IMR-90 (cell line): Measurements from ENCODE around the gene CYSTM1. TPM values are rescaled to one million over a fixed set of nuclear protein-coding genes. Genes with fewer than 3 reads are reported as not detected.

Source experiments
- ATAC-seq: fragments of 200-7000 bp; cut with Tn5 transposase; 2 replicates; pipeline ENCODE4 v1.9.1; 2020; ENCODE audit warnings: low read depth, mild to moderate bottlenecking, moderate library complexity
- BruUV-seq: library from RNA; stranded (reverse); fragments of 400-500 nt; replicated peaks from 2 replicates; lab custom pipeline; 2021; lab: Mats Ljungman, UMichigan
- CTCF ChIA-PET: fragments of 300-600 bp; formaldehyde crosslinking; extraction: SDS; loops from one replicate; lab custom pipeline; 2021; ENCODE audit warnings: antibody characterized with exemption; lab: Yijun Ruan, JAX
- POLR2A ChIA-PET: fragments of 300-600 bp; sonication (Branson Sonifier 250); formaldehyde crosslinking; loops from one replicate; lab custom pipeline; 2022; ENCODE audit warnings: antibody characterized with exemption; ENCODE audit not compliant: unreplicated experiment; lab: Charles Lee
- DNase-seq: peaks from one replicate; pipeline ENCODE4 v3.0.0; 2013
- H2AFZ ChIP-seq: replicated peaks from 2 replicates; pipeline ENCODE3; 2013; ENCODE audit warnings: low read length, mild to moderate bottlenecking; ENCODE audit not compliant: poor library complexity
- H2AK5ac ChIP-seq: 2 replicates; pipeline ENCODE4 v1.6.1; 2013; ENCODE audit warnings: low read depth, low read length, inconsistent platforms
- H2AK9ac ChIP-seq: replicated peaks from 2 replicates; pipeline ENCODE3; 2013; ENCODE audit warnings: mild to moderate bottlenecking, low read depth, low read length, moderate library complexity; ENCODE audit not compliant: poor library complexity
- H2BK120ac ChIP-seq: 2 replicates; pipeline ENCODE4 v1.6.1; 2013; ENCODE audit warnings: low read depth, low read length, inconsistent platforms
- H2BK15ac ChIP-seq: 3 replicates; pipeline ENCODE4 v1.6.1; 2013; ENCODE audit warnings: low read depth, low read length, inconsistent platforms
- H2BK20ac ChIP-seq: 2 replicates; pipeline ENCODE4 v1.6.1; 2013; ENCODE audit warnings: low read depth, mild to moderate bottlenecking, inconsistent platforms, low read length, moderate library complexity
- H2BK5ac ChIP-seq: 2 replicates; pipeline ENCODE4 v1.6.1; 2013; ENCODE audit warnings: mild to moderate bottlenecking, low read depth, low read length, inconsistent platforms; ENCODE audit not compliant: poor library complexity, severe bottlenecking
- H3K14ac ChIP-seq: replicated peaks from 2 replicates; pipeline ENCODE4 v1.6.1; 2013; ENCODE audit warnings: low read depth, low read length, inconsistent platforms
- H3K18ac ChIP-seq: 2 replicates; pipeline ENCODE4 v1.6.1; 2013; ENCODE audit warnings: low read depth, low read length, control low read depth
- H3K23ac ChIP-seq: 2 replicates; pipeline ENCODE4 v1.6.1; 2013; ENCODE audit warnings: low read depth, low read length, inconsistent platforms
- H3K27ac ChIP-seq: 2 replicates; pipeline ENCODE4 v1.5.1; 2013; ENCODE audit warnings: mild to moderate bottlenecking, control low read depth, low read length; ENCODE audit not compliant: insufficient read depth
- H3K27me3 ChIP-seq: 2 replicates; pipeline ENCODE4 v1.6.1; 2013; ENCODE audit warnings: low read length; ENCODE audit not compliant: control insufficient read depth, insufficient read depth
- H3K36me3 ChIP-seq: 2 replicates; pipeline ENCODE4 v1.6.1; 2013; ENCODE audit warnings: low read length, mixed read lengths; ENCODE audit not compliant: control insufficient read depth, insufficient read depth
- H3K4ac ChIP-seq: 2 replicates; pipeline ENCODE4 v1.6.1; 2013; ENCODE audit warnings: low read depth, low read length, inconsistent platforms
- H3K4me1 ChIP-seq: 2 replicates; pipeline ENCODE4 v1.6.1; 2013; ENCODE audit warnings: low read length, mixed read lengths; ENCODE audit not compliant: control insufficient read depth, insufficient read depth
- H3K4me2 ChIP-seq: 2 replicates; pipeline ENCODE4 v1.6.1; 2013; ENCODE audit warnings: low read depth, mild to moderate bottlenecking, control low read depth, low read length, moderate library complexity
- H3K4me3 ChIP-seq: 2 replicates; pipeline ENCODE4 v1.5.1; 2013; ENCODE audit warnings: low read depth, mild to moderate bottlenecking, control low read depth, low read length, moderate library complexity; ENCODE audit not compliant: insufficient read depth
- H3K56ac ChIP-seq: 2 replicates; pipeline ENCODE4 v1.6.1; 2013; ENCODE audit warnings: low read length, inconsistent platforms; ENCODE audit not compliant: insufficient read depth; ENCODE audit errors: extremely low read depth
- H3K79me1 ChIP-seq, 2 experiments: 2 replicates each; pipeline ENCODE4 v1.6.1; 2013; ENCODE audit warnings: low read length in 2 of 2, inconsistent platforms in 1 of 2, low read depth in 1 of 2
- H3K9ac ChIP-seq: 2 replicates; pipeline ENCODE4 v1.6.1; 2013; ENCODE audit warnings: low read depth, low read length, control low read depth
- H3K9me1 ChIP-seq: 2 replicates; pipeline ENCODE4 v1.6.1; 2013; ENCODE audit warnings: low read length, inconsistent platforms; ENCODE audit not compliant: insufficient read depth
- H3K9me3 ChIP-seq: 2 replicates; pipeline ENCODE4 v1.6.1; 2013; ENCODE audit warnings: low read length; ENCODE audit not compliant: control insufficient read depth, insufficient read depth
- H4K20me1 ChIP-seq: 2 replicates; pipeline ENCODE4 v1.6.1; 2013; ENCODE audit warnings: low read length, inconsistent platforms; ENCODE audit not compliant: insufficient read depth
- H4K5ac ChIP-seq: 2 replicates; pipeline ENCODE4 v1.6.1; 2013; ENCODE audit warnings: mild to moderate bottlenecking, low read depth, low read length, control low read depth
- H4K8ac ChIP-seq, 2 experiments: 2 replicates each; pipeline ENCODE4 v1.6.1; 2013; ENCODE audit warnings: low read depth in 2 of 2, low read length in 2 of 2, control low read depth in 1 of 2, inconsistent platforms in 1 of 2
- H4K91ac ChIP-seq: 2 replicates; pipeline ENCODE4 v1.6.1; 2013; ENCODE audit warnings: low read depth, low read length, inconsistent platforms; ENCODE audit not compliant: insufficient read depth
- BHLHE40 ChIP-seq: fragments of 150-350 bp; IDR thresholded peaks from 2 replicates; pipeline ENCODE4 v1.6.1; 2016; ENCODE audit warnings: mild to moderate bottlenecking, low read depth, low read length
- CHD1 ChIP-seq: IDR thresholded peaks from 2 replicates; pipeline ENCODE4 v1.6.1; 2012; ENCODE audit warnings: low read depth, low read length, improper control_type of control experiment
- CTCF ChIP-seq: conservative IDR thresholded peaks from 2 replicates; pipeline ENCODE4 v1.5.1; 2012; ENCODE audit warnings: mild to moderate bottlenecking, low read depth, low read length, improper control_type of control experiment
- FOS ChIP-seq: fragments of 150-350 bp; IDR thresholded peaks from 2 replicates; pipeline ENCODE4 v1.6.1; 2016; ENCODE audit warnings: low read depth, low read length
- MAFK ChIP-seq: IDR thresholded peaks from 2 replicates; pipeline ENCODE4 v1.6.1; 2012; ENCODE audit warnings: low read depth, low read length, improper control_type of control experiment
- MAZ ChIP-seq: IDR thresholded peaks from 2 replicates; pipeline ENCODE4 v1.6.1; 2012; ENCODE audit warnings: low read depth, mild to moderate bottlenecking, low read length, improper control_type of control experiment, moderate library complexity, borderline replicate concordance
- NFE2L2 ChIP-seq: fragments of 150-350 bp; IDR thresholded peaks from 2 replicates; pipeline ENCODE4 v1.6.1; 2016; ENCODE audit warnings: low read depth, mild to moderate bottlenecking, low read length
- POLR2A ChIP-seq: IDR thresholded peaks from 2 replicates; pipeline ENCODE4 v1.6.1; 2012; ENCODE audit warnings: mild to moderate bottlenecking, low read depth, low read length
- RCOR1 ChIP-seq: IDR thresholded peaks from 2 replicates; pipeline ENCODE4 v1.6.1; 2012; ENCODE audit warnings: mild to moderate bottlenecking, low read length, improper control_type of control experiment; ENCODE audit not compliant: insufficient replicate concordance
- USF2 ChIP-seq: fragments of 150-350 bp; IDR thresholded peaks from 2 replicates; pipeline ENCODE4 v1.6.1; 2017; ENCODE audit warnings: mild to moderate bottlenecking, antibody characterized with exemption, low read length, low read depth
- WGBS, 2 experiments: methylation state at CpG; one replicate each; pipeline versions ENCODE4 v1.1.5 to v1.1.7; 2013; ENCODE audit warnings: missing lambda C conversion rate in 2 of 2; ENCODE audit not compliant: insufficient read length in 1 of 2; ENCODE audit errors: extremely low coverage in 2 of 2; 5-methylcytosine and 5-hydroxymethylcytosine counted together
- dilution Hi-C: fragments of 300-500 bp; cut with HindIII; formaldehyde crosslinking; loops from one replicate; pipeline ENCODE4 v1.14.3; 2018; ENCODE audit warnings: low sequenced_read_pairs; ENCODE audit not compliant: unreplicated experiment
- in situ Hi-C: fragments of 300-500 bp; cut with MboI; formaldehyde crosslinking; loops from 3 replicates; pipeline ENCODE4 v1.14.3; 2019; ENCODE audit warnings: low sequenced_read_pairs, inconsistent platforms, mixed read lengths
- intact Hi-C: fragments of 100-400 bp; cut with micrococcal nuclease; formaldehyde crosslinking; loops from 2 replicates; pipeline ENCODE4 v1.10.0; 2022
- polyA plus RNA-seq, 3 experiments: library from polyadenylated mRNA; depleted of rRNA; stranded (reverse); fragments of >200 nt; gene quantifications; 2 replicates each; pipeline ENCODE4 v1.2.3, GENCODE V29; 2012; ENCODE audit warnings: low replicate concordance in 1 of 3
- total RNA-seq: library from RNA; depleted of rRNA; stranded (reverse); fragments of >200 nt; gene quantifications from 2 replicates; pipeline ENCODE4 v1.2.3, GENCODE V29; 2012

Gene CYSTM1
- total and polyA plus RNA-seq, 2 of the 4 experiments (the other 2 are of a cell fraction) = 7.3 to 15.0 TPM

DNA sequence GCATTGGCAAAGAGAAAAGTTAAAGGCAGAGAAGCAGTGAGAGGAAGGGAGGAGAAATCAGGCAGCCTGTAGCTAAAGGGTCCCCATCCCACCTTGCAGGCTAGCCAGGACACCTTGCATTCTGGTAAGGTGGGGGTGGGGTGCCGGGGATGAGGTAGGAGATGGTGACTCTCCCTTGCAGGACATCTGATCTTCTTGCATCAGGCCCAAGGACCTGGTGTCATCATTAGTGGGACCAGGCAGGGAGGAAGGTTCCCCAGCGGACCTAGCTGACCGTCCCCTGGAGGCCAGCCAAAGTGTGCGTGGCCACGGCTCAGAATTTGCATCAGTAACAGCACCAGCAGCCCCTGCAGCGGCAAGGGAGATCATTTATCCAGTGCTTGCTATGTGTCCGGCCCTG is 21.7 kb upstream of the CYSTM1 start (continued):
- TF ChIP-seq CHD1 (no peak), RCOR1 (no peak), POLR2A (no peak)

GRCh38 chr5:140153905-140154304 is 21.1 kb upstream of the CYSTM1 start:
- Histone ChIP-seq H3K4ac (no peak overlapping the region), H2AK9ac (no peak overlapping the region), H2BK5ac (no peak overlapping the region), H3K79me1 (peaks cover 3% of the 10 kb centered on the region in 2 experiments; a peak in 2 of 4 replicates), H2BK15ac (no peak overlapping the region), H3K14ac (no peak overlapping the region), H2BK120ac (no peak overlapping the region), H4K91ac (no peak overlapping the region), H3K9ac (no peak overlapping the region), H4K20me1 (no peaks in the 10 kb centered on the region; the same call in 1 of the 2 replicates), H3K4me1 (no peaks in the 10 kb centered on the region), H4K8ac (no peak overlapping the region), H3K27ac (no peak overlapping the region), H3K27me3 (no peaks in the 10 kb centered on the region; the same call in 1 of the 2 replicates), H3K23ac (no peak overlapping the region), H3K18ac (no peak overlapping the region), H3K9me3 (no peaks in the 10 kb centered on the region), H3K56ac (no peak overlapping the region), H2AK5ac (no peak overlapping the region), H4K5ac (no peak overlapping the region), H2AFZ (no peak overlapping the region), H3K4me2 (no peak overlapping the region), H3K9me1 (no peaks in the 10 kb centered on the region), H3K4me3 (no peak overlapping the region), H3K36me3 (no peaks in the 10 kb centered on the region), H2BK20ac (no peak overlapping the region)
- BruUV-seq = no TSS peak
- ChIA-PET POLR2A (no interaction called here), CTCF (interaction anchor here (0.7 kb wide), 1 partner anchor 46 kb away, joined by 3 read pairs; no protein-coding TSS in a partner anchor)
- no peak for ATAC-seq
- in situ Hi-C loops = no loop called here
- 29% methylated on average over 5 of the region's 8 CpGs; no CpG with 5 or more reads in 1 of the 2 experiments for WGBS, 2 experiments
- dilution Hi-C loops = no loop called here
- TF ChIP-seq MAZ (no peak), FOS (no peak), NFE2L2 (no peak), RCOR1 (no peak), BHLHE40 (no peak), CHD1 (no peak), POLR2A (no peak), CTCF (no peak), USF2 (no peak), MAFK (no peak)
- no peak for DNase-seq
- intact Hi-C loops = no loop called here
